GM19452 (cell line): ENCODE results near the gene MOSMO.

ENCODE experiments used
- ATAC-seq: cut with Tn5 transposase; IDR thresholded peaks from one replicate; pipeline ENCODE4 v1.9.1; 2021; ENCODE audit not compliant: unreplicated experiment

MOSMO gene

GRCh38 chr16:22007509-22008214 lies at the start of gene MOSMO:
Gene MOSMO (plus strand): TSS chr16:22008111. CDS start chr16:22008302, 191 bp downstream.
- ATAC-seq, result peak; percentile 60

GRCh38 chr16:21959050-21959449 lies 48.9 kb upstream of the MOSMO start:
- ATAC-seq, result no peak

DNA sequence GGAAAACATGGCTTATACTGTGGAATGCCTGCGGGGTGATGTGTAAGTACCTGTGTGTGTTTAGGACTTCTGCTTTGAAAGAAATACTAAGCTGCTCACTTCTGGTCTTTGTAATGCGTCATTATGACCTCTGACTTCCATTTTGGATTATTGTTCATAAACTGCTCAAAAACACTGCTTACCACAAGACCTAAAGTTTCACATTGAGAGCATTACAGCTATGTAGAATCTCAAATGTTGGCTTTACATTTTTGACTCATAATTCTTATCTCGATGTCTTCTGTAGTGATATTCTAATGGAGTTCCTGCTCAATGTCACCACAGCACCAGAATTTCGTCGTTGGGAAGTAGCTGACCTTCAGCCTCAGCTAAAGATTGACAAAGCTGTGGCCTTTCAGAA lies 45.4 kb upstream of the MOSMO start:
- no peak for ATAC-seq

GRCh38 chr16:21963887-21964286 lies 44.0 kb upstream of the MOSMO start:
- no peak for ATAC-seq

- ATAC-seq, result no peak
These were observed 43.6 kb upstream of the MOSMO start for GRCh38 chr16:21964353-21964752.

GRCh38 chr16:21971856-21972255 lies 36.1 kb upstream of the MOSMO start:
- ATAC-seq, result no peak

GRCh38 chr16:21973945-21974344 lies 34.0 kb upstream of the MOSMO start:
- no peak for ATAC-seq

GRCh38 chr16:21980032-21980431 lies 27.9 kb upstream of the MOSMO start:
- no peak for ATAC-seq

DNA sequence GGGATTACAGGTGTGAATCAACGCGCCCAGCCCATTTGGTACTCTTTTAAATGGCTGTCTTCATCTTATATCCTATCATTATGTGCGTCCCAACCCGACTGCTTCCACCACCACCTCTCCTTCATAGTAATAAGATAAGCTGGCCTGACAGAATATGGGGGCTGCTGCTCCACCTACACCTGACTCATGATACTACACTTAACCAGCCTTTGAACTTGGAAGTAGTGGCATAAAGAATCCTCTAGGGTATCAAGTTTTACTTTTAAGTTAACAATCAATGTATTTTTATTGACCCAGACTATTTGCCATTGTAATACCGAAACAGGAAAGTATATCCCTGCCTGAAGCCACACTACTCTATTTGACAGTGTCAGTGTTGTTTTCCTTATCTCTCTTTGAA lies 25.8 kb upstream of the MOSMO start:
- no peak for ATAC-seq

DNA sequence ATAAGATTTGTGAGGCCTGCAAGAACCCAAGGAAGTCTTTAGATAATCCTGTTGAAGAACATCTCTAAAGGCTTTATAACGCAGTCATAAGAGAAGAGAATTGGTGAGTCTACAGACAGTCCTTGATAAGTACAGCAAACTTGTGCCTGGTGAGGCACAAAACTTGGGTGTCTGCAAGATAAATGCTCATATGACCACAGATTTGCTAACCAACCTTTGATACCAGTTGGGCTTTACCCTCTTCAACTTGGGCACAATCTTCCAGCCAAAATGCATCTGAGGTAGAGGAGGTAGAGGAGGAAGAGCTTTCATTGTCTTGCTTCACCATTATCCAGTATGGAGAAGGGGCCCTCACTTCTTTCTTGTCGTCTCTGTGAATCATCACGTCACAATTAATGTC lies 23.8 kb upstream of the MOSMO start:
- ATAC-seq, result no peak

GRCh38 chr16:21985524-21985923 lies 22.4 kb upstream of the MOSMO start:
- no peak for ATAC-seq

- no peak for ATAC-seq
These were observed 21.1 kb upstream of the MOSMO start for GRCh38 chr16:21986692-21987246.

- ATAC-seq, result no peak
These were observed 20.4 kb upstream of the MOSMO start for GRCh38 chr16:21987498-21987897.

DNA sequence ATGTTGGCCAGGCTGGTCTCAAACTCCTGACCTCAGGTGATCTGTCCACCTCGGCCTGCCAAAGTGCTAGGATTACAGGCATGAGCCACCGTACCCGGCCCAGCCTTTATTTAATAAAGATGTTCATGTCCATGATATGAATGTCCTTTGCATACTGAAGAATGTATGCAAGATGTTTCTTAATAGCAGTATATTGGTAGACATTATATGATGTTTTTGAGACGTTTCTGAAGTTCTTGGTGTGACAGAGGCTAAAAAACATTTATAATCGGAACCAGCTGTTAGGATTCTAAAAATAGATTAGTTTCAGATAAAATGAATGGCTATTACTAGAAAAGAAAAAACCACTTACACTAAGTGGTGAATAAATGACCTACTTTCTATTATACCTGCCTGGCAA lies 18.8 kb upstream of the MOSMO start:
- no peak for ATAC-seq

DNA sequence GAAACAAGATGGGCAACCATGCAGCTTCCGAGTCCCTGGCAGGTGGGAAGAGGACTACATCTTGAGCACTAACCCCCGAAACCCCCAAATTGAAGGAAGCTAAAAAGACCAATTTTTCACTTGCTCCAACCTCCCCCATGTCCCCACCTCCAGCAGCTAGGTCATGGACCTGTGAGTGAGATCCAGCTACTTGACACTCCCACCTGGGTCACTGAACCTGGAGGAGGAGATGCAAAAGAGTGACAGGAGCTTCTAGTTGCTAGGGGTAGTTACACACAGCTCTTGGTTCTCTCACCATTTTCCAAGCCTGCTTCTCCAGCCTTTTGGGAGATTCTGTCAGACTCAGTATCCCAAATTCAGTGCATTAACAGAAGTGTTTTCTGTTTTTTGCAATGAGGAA lies 18.2 kb upstream of the MOSMO start:
- ATAC-seq, result no peak

DNA sequence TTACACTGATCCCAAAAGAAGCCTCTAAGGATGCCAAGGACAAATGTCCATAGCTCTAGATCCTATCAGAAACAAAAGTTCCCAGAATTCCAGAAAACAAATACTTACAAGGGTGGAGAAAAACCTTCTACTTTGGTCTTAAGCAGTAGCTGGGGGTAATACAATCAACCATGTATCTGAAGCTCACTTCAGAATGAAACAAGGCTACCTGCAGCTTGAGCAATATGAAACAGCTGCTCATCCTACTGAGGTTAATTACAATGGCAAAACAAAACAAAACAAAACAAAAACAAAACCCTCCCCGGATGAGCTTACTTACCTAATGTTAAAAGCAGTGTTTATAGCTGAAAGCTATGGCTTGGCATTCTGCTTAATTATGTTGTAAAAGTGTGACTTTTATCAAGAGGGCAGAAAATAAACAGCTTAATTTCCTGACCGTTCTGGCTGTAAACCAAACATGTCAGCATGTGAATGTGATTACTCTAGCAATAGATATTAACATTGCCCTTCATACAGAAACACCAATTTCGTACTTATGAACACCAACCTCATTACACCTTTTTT lies 17.4 kb upstream of the MOSMO start:
- no peak for ATAC-seq

DNA sequence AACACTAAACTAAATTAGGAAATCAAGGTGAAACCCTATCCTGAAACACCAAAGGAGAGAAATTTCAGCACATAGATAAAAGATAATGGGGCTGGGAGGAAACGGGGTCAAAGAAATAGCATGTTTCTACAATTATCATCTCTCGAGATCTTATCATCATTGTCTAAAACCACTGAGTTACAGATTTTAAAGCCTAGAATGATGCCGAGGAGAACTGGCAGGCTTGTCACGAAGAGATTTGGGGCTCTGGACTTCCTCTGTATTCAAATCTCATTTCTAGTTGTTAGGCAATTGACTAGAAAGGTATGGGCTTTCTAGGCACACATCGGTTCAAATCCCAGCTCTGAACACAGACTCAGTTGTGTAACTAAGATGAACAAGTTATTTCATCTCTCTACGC lies 16.3 kb upstream of the MOSMO start:
- ATAC-seq, result no peak

GRCh38 chr16:21994856-21995465 lies 12.9 kb upstream of the MOSMO start:
- ATAC-seq, result no peak

DNA sequence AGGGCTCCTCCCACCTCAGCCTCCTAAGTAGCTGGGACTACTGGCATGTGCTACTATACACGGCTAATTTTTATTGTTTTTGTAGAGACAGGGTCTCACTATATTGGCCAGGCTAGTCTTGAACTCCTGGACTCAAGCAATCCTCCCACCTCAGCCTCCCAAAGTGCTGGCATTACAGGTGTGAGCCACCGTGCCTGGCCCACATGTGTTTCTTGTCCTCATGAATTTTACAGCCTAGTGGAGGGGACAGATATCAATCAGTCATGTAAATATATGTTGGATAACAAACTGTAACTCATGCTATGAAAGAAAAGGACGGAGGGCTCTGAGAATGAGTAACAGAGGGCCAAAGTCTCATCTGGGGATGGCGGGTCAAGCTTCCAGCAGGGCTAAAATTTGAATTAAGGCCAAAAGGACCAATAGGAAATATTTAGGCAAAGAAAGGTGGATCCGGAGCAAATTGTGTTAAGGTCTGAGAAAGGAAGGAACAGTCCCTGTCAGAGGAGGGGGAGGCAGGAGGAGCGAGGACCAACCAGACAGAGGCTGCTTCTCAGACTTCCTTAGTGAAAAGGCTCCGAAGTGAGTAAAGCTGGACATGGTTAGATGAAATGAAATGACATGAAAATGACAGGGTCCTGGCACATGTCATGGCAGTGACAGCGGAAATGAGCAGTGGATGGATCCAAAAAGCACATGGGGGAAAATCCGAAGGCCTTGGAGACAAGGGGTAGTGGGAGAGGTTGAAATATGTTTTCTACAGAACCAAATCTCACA lies 10.8 kb upstream of the MOSMO start:
- no peak for ATAC-seq

- ATAC-seq, result no peak
These were observed 10.0 kb upstream of the MOSMO start for GRCh38 chr16:21997697-21998480.

GRCh38 chr16:22001591-22001990 lies 6.3 kb upstream of the MOSMO start:
- ATAC-seq, result no peak
